ENCODE results near the gene DHX15.

Gene DHX15

DNA sequence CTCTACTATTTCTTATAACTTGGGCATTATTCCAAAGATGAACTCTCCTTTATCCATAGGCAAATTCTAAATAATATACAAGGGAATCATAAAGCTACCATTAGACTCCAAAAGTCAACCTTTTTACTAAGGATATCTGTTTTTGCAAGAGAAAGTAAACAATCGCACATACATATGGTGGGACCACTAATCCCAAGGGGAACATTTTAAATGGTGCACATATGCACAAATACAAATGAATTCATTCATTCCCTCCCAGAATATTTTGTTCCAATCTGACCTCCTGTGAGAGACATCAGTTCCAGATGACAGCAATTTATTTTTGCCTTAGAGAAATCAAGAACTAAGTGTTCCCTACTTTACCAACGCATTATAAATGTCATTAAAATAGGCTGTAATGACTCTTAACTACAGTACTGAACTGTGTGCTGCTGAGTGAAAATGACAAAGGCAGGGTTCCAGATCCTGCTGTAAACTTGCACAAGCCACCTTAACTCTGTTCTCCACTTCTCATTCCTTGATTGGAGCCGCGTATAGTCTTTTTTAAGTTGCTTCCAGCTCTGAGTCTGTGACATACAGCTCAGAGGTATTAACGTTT lies 2.0 kb downstream of the DHX15 start:
- DNase-seq, result no peak

GRCh38 chr4:24578364-24578763 lies 6.0 kb downstream of the DHX15 start:
- DNase-seq, result no peak

GRCh38 chr4:24576276-24576675 lies 8.1 kb downstream of the DHX15 start:
- no peak for DNase-seq

GRCh38 chr4:24574236-24574635 lies 10.1 kb downstream of the DHX15 start:
- DNase-seq, result no peak

GRCh38 chr4:24573582-24573981 lies 10.8 kb downstream of the DHX15 start:
- no peak for DNase-seq

DNA sequence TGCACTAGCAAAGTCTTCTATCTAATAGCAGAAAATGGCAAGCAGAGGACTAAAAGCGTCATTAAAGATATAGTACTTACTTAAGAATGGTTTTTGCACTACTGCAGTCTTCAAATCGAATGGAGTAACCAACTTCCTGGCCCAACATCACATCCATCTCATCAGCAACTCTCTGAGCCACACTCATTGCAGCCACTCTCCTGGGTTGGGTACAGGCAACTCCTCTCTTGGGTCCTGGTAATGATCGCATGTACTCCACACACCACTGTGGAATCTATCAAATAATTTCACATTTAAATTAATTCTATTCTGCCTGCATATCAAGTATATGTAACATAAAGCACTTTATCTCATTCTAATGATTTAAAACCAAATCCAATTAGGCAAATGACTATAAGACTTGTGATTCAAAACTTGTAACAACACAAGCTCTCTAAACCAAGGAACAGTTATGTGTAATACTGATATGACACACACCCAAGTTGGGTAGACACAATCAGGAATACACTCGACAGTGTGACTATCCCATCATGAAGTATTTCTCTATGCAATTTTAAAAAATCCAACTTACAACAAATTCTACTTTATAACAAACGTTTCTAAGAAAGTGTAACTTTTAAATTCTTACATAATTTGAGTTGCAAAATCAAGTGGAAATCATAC lies 13.6 kb downstream of the DHX15 start:
- no peak for DNase-seq

- DNase-seq, result no peak
Observed at GRCh38 chr4:24570172-24570571, 14.2 kb downstream of the DHX15 start.

GRCh38 chr4:24569662-24570061 lies 14.7 kb downstream of the DHX15 start:
- no peak for DNase-seq

GRCh38 chr4:24568425-24568824 lies 15.9 kb downstream of the DHX15 start:
- no peak for DNase-seq

DNA sequence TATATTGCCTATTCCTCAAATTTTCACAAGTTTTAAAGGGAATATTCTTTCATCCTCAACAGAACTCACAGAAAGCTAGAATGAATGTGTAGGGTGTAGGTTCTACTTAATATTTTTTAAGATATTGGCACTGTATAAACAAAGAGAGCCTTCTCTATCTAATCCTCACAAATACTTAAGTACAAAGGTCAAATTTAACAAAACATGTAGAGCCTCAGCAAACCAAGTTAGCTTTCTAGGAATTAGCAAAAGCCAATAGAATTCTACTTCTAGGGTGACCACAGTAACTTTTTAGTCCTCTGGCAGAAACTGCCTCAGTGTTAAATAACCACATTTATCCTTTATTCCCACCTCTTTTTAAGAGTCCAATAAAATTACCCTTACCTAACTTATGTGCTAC lies 19.3 kb downstream of the DHX15 start:
- no peak for DNase-seq

GRCh38 chr4:24564488-24564887 lies 19.9 kb downstream of the DHX15 start:
- no peak for DNase-seq

DNA sequence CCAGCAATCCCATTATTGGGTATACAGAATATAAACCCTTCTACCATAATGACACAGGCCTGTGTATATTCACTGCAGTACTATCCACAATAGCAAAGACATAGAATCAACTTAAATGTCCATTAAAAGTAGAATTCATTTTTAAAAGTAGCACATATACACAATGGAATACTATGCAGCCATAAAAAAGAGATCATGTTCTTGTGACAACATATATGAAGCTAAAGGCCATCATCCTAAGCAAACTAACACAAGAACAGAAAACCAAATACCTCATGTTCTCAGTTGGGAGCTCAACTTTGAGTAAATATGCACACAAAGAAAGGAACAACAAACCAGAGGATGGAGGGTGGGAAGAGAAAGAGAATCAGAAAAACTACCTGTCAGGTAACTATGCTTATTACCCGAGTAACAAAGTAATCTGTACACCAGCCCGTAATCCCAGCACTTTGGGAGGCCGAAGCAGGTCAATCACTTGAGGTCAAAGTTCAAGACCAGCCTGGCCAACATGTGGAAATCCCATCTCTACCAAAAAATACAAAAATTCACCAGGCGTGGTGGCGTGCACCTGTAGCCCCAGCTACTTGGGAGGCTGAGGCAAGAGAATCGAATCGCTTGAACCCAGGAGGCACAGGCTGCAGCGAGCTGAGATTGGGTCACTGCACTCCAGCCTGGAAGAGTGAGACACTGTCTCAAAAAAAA lies 22.8 kb downstream of the DHX15 start:
- DNase-seq, result no peak

- DNase-seq, result no peak
Observed at GRCh38 chr4:24560868-24561368, 23.4 kb downstream of the DHX15 start.

DNA sequence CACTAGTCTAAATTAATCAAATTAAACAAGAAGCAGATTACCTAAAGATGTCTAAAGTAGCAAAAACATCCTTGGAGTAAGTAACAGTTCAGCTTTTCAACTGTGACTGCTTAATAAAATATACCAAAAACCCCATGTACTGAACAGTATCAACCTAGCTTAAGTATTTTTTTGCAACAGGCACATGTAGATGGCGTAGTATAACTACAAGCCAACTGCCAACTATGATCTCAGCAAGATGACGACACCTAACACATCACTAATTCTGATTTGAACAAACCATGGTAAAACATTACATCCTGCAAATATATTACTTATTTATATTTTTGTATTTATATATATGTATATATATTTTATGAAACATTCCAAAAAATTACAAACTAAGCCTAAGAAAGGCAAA lies 24.5 kb downstream of the DHX15 start:
- no peak for DNase-seq

GRCh38 chr4:24559032-24559821 lies 25.1 kb downstream of the DHX15 start:
- no peak for DNase-seq

- no peak for DNase-seq
Observed at GRCh38 chr4:24557026-24558025, 27.0 kb downstream of the DHX15 start.

DNA sequence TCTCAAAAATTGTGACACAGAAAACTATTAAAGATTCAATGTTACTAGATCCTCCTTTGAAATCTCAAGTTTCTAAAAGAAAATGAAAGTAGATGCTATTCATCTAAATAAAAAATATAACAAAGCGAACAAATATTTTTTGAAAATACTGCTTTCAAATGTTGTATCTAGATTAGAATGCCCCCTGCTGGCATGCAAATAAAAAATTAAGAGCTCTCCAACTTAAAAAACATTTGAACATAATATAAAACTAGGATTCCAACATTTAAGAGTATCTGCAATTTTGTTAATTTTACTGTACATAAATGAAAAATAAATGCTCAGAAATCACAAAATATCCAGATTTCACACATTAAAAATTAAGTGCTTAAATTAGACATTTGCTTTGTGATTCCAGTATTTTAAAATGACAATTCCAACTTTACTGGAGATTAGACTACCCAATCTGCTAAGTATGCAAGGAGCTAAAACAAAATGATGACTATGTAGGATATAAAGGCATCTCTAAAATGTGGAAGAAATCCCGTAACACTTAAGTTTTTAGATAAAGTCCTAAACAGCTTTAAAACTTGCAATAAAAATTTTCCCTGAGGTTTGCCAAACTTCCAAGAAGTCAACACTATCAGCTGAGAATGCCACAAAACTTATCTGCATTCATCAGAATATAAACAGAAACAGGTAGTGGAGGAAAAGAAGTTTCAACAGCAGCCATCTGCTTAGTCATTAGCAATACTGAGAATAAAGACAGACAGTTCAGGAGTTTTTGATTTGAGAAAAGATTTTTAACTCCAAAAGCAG lies 32.7 kb downstream of the DHX15 start:
- no peak for DNase-seq

GRCh38 chr4:24550441-24551175 lies 33.7 kb downstream of the DHX15 start:
- no peak for DNase-seq

DNA sequence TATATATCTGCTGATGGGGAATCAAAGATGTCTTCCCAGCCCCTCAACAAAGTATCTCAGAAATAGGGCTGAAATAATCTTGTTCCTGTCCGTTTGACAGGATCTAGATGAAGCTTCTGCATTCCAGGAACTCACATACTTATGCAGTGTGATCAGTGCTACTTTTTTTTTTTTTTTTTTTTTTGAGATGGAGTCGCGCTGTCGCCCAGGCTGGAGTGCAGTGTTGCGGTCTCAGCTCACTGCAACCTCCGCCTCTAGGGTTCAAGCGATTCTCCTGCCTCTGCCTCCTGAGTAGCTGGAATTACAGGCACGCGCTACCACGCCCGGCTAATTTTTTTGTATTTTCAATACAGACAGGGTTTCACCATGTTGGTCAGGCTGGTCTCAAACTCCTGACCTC lies 36.4 kb downstream of the DHX15 start:
- DNase-seq, result no peak

DNA sequence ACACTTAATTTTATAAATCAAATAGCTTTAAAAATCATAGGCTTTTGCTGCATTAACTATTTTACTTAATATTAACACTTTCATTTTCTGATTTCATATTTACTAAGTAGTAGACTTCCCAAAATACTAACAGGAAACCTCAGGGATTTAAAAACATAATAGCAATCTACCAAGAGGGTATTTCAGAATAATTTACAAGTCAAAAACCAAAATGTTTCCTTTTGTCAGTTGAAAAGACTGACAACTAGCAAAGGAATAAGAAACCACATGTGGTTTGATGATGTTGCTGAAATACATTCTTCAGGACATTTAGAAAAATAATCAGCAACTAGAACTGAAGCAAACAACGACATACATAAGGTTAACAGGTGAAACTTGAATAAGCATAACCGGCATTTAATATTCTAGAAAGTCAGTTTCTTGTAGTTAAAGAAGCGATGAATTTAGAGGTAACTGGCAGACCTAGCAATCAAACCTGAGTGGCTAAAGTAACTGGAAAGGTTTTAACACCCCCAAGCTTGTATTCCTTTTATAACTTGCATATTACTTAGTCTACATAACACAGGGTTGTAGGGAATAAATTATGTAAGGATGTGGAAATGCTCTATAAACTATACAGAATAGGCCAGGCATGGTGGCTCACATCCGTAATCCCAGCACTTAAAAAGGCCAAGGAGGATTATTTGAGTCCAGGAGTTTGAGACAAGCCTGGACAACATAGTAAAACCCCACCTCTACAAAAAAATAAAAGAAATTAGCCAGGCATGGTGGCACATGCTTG lies 40.0 kb downstream of the DHX15 start:
- DNase-seq, result no peak
